SK-N-SH (cell line): ENCODE data around the gene ZNF141.
"Not testable (repeated sequence)": the region's sequence is repeated elsewhere in the genome, so short reads cannot be mapped to it uniquely, and the experiment has no call there.

Source experiments
- CTCF ChIP-seq: fragments of 200-600 bp; sonication (generic); IDR thresholded peaks from 2 replicates; pipeline ENCODE4 v1.6.1; 2017; ENCODE audit warnings: antibody characterized with exemption, mild to moderate bottlenecking, moderate library complexity
- FOSL2 ChIP-seq: IDR thresholded peaks from 2 replicates; pipeline ENCODE4 v1.4.0; 2012; ENCODE audit warnings: low read depth, mild to moderate bottlenecking, moderate library complexity, borderline replicate concordance
- MXI1 ChIP-seq: IDR thresholded peaks from 2 replicates; pipeline ENCODE4 v1.6.1; 2012; ENCODE audit warnings: mild to moderate bottlenecking, low read depth, low read length, improper control_type of control experiment
- REST ChIP-seq: IDR thresholded peaks from 2 replicates; pipeline ENCODE4 v1.6.1; 2012; ENCODE audit warnings: mild to moderate bottlenecking, low read depth, low read length, moderate library complexity
- RFX5 ChIP-seq: IDR thresholded peaks from 2 replicates; pipeline ENCODE4 v1.6.1; 2012; ENCODE audit warnings: mild to moderate bottlenecking, improper control_type of control experiment, low read length
- YY1 ChIP-seq: IDR thresholded peaks from 2 replicates; pipeline ENCODE4 v1.4.0; 2012; ENCODE audit warnings: low read depth, mild to moderate bottlenecking

GRCh38 chr4:304516-304915 lies 33.1 kb upstream of the ZNF141 start:
- TF ChIP-seq MXI1, CTCF, RFX5, YY1, REST, FOSL2: not testable (repeated sequence)
